GM10248 (cell line): ENCODE measurements around the gene ARRDC1.
A peak's percentile ranks its signal among the peaks of the same experiment; 100 is the strongest.

Experiments
- CTCF ChIA-PET: fragments of 300-600 bp; sonication (Branson Sonifier 250); formaldehyde crosslinking; extraction: SDS; loops from one replicate; lab custom pipeline; 2021; ENCODE audit warnings: antibody characterized with exemption; lab: Yijun Ruan, JAX
- POLR2A ChIA-PET: fragments of 350-650 bp; sonication (Branson Sonifier 250); formaldehyde crosslinking; extraction: SDS; loops from one replicate; lab custom pipeline; 2020; ENCODE audit warnings: antibody characterized with exemption; lab: Yijun Ruan, JAX
- DNase-seq: peaks from one replicate; pipeline ENCODE4 v3.0.0; 2012; ENCODE audit errors: extremely low spot score
- CTCF ChIP-seq: IDR thresholded peaks from 2 replicates; pipeline ENCODE4 v1.5.1; 2012; ENCODE audit warnings: mild to moderate bottlenecking, low read depth; ENCODE audit errors: extremely low read depth, missing control alignments, control extremely low read depth

Gene ARRDC1

GRCh38 chr9:137569609-137570203, 35.8 kb upstream of the ARRDC1 start:
- POLR2A ChIA-PET, result no interaction called here
- CTCF ChIA-PET, result no interaction called here
- DNase-seq, result no peak
- no peak for TF ChIP-seq CTCF

- DNase-seq, result no peak
- no peak for TF ChIP-seq CTCF
- ChIA-PET CTCF (no interaction called here), POLR2A (no interaction called here)
Observed at GRCh38 chr9:137570566-137570965, 34.9 kb upstream of the ARRDC1 start.

GRCh38 chr9:137574192-137574591, 31.3 kb upstream of the ARRDC1 start:
- no peak for TF ChIP-seq CTCF
- POLR2A ChIA-PET, result interaction anchor here (0.6 kb wide), 1 partner anchor 100 kb away, joined by 4 read pairs; no protein-coding TSS in a partner anchor
- no peak for DNase-seq
- CTCF ChIA-PET, result interaction anchor here (1.6 kb wide), 1 partner anchor 22 kb away, joined by 4 read pairs; the partner anchor contains the start of gene MRPL41

- POLR2A ChIA-PET, result interaction anchor here (0.6 to 1.1 kb wide), 2 partner anchors 15 to 22 kb away, joined by 4 to 5 read pairs; partner anchors contain the start of gene ZMYND19
Observed at GRCh38 chr9:137575364-137575715, 30.1 kb upstream of the ARRDC1 start.

GRCh38 chr9:137575716-137576411, 29.6 kb upstream of the ARRDC1 start:
- POLR2A ChIA-PET, result interaction anchor here (0.6 to 1.1 kb wide), 2 partner anchors 15 to 22 kb away, joined by 4 to 5 read pairs; partner anchors contain the start of gene ZMYND19
- no peak for TF ChIP-seq CTCF
- no peak for DNase-seq
- CTCF ChIA-PET, result interaction anchor here (0.7 to 1.6 kb wide), 2 partner anchors 16 to 24 kb away, joined by 4 read pairs; partner anchors contain the start of gene MRPL41

More at GRCh38 chr9:137575364-137575715, 30.1 kb upstream of the ARRDC1 start:
- DNase-seq, result peak; percentile 73
- no peak for TF ChIP-seq CTCF
- CTCF ChIA-PET, result interaction anchor here (0.7 to 1.6 kb wide), 2 partner anchors 16 to 23 kb away, joined by 4 read pairs; partner anchors contain the start of gene MRPL41

GRCh38 chr9:137578518-137579258, 26.8 kb upstream of the ARRDC1 start, which contains the start of gene DPH7:
Gene DPH7, minus strand, starts transcription at chr9:137578925. Its CDS starts 148 bp downstream, at chr9:137578777.
- POLR2A ChIA-PET, result no interaction called here
- CTCF ChIA-PET, result interaction anchor here (1.0 to 6.2 kb wide), 8 partner anchors 12 to 60 kb away, joined by 3 to 74 read pairs (median 4); partner anchors contain the start of genes MRPL41 and ZMYND19
- peak; percentile 99 for DNase-seq
- TF ChIP-seq CTCF, result peak; percentile 98
